Sigmoid colon (tissue), 4 donors: ENCODE measurements around the gene EML6.

Experiments used
- EP300 ChIP-seq, 4 donors: sonication (generic); formaldehyde crosslinking; IDR thresholded peaks; one replicate each; pipeline ENCODE4 v1.6.1; 2017; ENCODE audit warnings: antibody characterized with exemption in 4 of 4
- POLR2A ChIP-seq, 2 donors: fragments of 450-650 bp; IDR thresholded peaks; one replicate each; pipeline ENCODE4 v1.6.1; 2016; ENCODE audit warnings: antibody characterized with exemption in 2 of 2, mild to moderate bottlenecking in 2 of 2, moderate library complexity in 2 of 2
- POLR2AphosphoS5 ChIP-seq, 4 donors: sonication (generic); formaldehyde crosslinking; IDR thresholded peaks; one replicate each; pipeline ENCODE4 v1.6.1; 2017; ENCODE audit warnings: antibody characterized with exemption in 4 of 4
- TF ChIP-seq, protein P1 (sequence below), 4 experiments: fragments of 450-650 bp in 3 of 4; fragments of 200-600 bp in 1 of 4; IDR thresholded peaks; one replicate each; pipeline ENCODE4 v1.5.1; 2016 to 2019; ENCODE audit warnings: antibody characterized with exemption in 4 of 4, mild to moderate bottlenecking in 3 of 4, moderate library complexity in 2 of 4

DNA sequence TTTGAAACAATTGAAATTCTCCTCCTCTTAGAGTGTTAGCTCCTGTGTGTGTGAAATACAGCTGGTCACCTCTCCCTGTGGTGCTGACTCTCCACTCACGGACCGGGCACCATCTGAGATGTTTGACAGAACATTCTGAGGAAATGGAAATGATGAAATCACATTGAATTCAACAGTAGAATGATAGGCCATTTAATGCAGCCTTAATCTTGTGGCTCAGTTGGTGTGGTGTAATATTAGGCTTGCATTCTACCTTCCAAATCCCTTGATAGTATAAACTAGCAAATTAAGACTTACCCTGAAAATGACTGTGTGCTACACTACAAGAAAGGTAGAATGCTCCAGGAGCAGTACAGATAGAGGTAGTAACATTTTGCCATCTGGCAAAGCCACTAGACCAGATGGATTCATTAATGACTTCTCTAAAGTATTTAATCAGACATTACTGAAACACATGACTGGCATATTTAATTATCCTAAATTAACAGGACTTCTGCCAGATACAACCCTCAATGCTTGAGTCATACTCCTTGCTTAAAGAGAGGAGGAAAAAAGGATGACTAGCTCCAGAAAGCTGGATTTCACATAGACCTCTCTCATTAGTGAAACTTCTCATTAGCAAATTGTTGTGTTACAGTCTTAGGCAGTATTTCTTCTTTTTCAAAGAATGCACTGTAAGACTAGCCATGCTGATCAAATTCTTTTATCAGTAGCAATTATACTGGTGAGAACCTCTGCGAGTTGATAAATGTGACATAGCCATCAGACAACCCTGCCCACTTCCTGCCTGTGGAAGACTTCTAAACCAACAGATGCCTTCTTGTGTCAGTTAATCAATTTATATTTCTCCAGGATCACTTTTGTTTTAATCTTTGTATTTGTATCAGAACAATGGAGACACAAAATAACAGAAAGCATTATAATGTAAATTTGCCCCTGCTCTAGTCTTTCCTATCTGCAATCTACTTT lies 80.6 kb downstream of the EML6 start:
- TF ChIP-seq, protein P1, sequence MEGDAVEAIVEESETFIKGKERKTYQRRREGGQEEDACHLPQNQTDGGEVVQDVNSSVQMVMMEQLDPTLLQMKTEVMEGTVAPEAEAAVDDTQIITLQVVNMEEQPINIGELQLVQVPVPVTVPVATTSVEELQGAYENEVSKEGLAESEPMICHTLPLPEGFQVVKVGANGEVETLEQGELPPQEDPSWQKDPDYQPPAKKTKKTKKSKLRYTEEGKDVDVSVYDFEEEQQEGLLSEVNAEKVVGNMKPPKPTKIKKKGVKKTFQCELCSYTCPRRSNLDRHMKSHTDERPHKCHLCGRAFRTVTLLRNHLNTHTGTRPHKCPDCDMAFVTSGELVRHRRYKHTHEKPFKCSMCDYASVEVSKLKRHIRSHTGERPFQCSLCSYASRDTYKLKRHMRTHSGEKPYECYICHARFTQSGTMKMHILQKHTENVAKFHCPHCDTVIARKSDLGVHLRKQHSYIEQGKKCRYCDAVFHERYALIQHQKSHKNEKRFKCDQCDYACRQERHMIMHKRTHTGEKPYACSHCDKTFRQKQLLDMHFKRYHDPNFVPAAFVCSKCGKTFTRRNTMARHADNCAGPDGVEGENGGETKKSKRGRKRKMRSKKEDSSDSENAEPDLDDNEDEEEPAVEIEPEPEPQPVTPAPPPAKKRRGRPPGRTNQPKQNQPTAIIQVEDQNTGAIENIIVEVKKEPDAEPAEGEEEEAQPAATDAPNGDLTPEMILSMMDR (IDR thresholded peaks at IDR 0.05): no peak
- TF ChIP-seq POLR2A (IDR thresholded peaks at IDR 0.05): no peak
- TF ChIP-seq EP300 (IDR thresholded peaks at IDR 0.05): no peak
- TF ChIP-seq POLR2AphosphoS5 (IDR thresholded peaks at IDR 0.05): no peak
